ENCODE measurements around the gene KCNF1. TPM values are rescaled to one million over a fixed set of nuclear protein-coding genes. Genes with fewer than 3 reads are reported as not detected.

KCNF1 gene
- total and polyA plus RNA-seq, 2 of the 8 experiments (the other 6 are each of a cell fraction or from before 2014, with no cell fraction given) = 0.48 to 1.5 TPM

- 81% methylated on average over 4 of the region's 10 CpGs; no CpG with 5 or more reads in 1 of the 2 experiments for WGBS, 2 experiments (ENCODE audit: extremely low coverage in 1 of 2, insufficient coverage in 1 of 2, insufficient read length in 1 of 2, insufficient replicate concordance in 2 of 2, low coverage in 1 of 2, low lambda C conversion rate in 2 of 2, missing lambda C conversion rate in 1 of 2)
- Histone ChIP-seq H4K91ac (replicated peaks; ENCODE audit: insufficient read length, low read length) (peak overlapping the region; percentile 46), H2AFZ (ENCODE audit: low read length) (0 out of 2 replicates have a peak overlapping the region, but pooled peaks have one; percentile 79), H4K8ac (ENCODE audit: extremely low read depth, insufficient read depth, low read length) (no peak overlapping the region), H2BK15ac (ENCODE audit: low read length) (0 out of 2 replicates have a peak overlapping the region, but pooled peaks have one; percentile 46), H2BK5ac (ENCODE audit: low read depth, low read length) (no peak overlapping the region), H3K36me3 (ENCODE audit: control insufficient read depth in 2 of 4, insufficient read depth in 4 of 4, low read length in 3 of 4) (no peaks in the 10 kb centered on the region; a peak in 1 of 8 replicates), H3K4me1 (replicated peaks in 1 of 4; ENCODE audit: control insufficient read depth in 3 of 4, insufficient read depth in 4 of 4, low read length in 3 of 4) (peaks cover 0 to 28% (median 18%) of the 10 kb centered on the region in 4 experiments; a peak in 6 of 7 replicates), H2BK120ac (replicated peaks; ENCODE audit: low read depth, low read length) (no peak overlapping the region), H3K79me2 (ENCODE audit: control insufficient read depth in 1 of 2, insufficient read depth in 2 of 2, low read length in 2 of 2) (no peaks in the 10 kb centered on the region), H3K9me3 (ENCODE audit: insufficient read depth in 2 of 2, low read depth in 1 of 2, low read length in 1 of 2) (peaks cover 0 to 4% of the 10 kb centered on the region in 2 experiments; a peak in 1 of 4 replicates), H3K9ac (replicated peaks in 1 of 4; ENCODE audit: extremely low read depth in 1 of 4, low read depth in 3 of 4, low read length in 3 of 4) (no peak overlapping the region), H3K14ac (ENCODE audit: insufficient read length) (no peak overlapping the region), H3K4me2 (ENCODE audit: insufficient read depth in 1 of 2, low read depth in 2 of 2, low read length in 2 of 2) (no peak overlapping the region), H3K27ac (ENCODE audit: low read depth, low read length) (no peak overlapping the region), H3K18ac (ENCODE audit: extremely low read depth, low read length) (peak overlapping the region; percentile 32; the same call in 1 of the 2 replicates), H4K20me1 (replicated peaks in 1 of 2; ENCODE audit: control insufficient read depth in 1 of 2, insufficient read depth in 2 of 2, low read length in 2 of 2) (peaks cover 3 to 5% of the 10 kb centered on the region in 2 experiments), H2AK5ac (ENCODE audit: low read depth, low read length) (no peak overlapping the region), H4K5ac (ENCODE audit: insufficient read length, low read depth, low read length) (no peak overlapping the region), H3K79me1 (ENCODE audit: low read depth, low read length) (no peaks in the 10 kb centered on the region), H3K27me3 (replicated peaks in 1 of 4; ENCODE audit: control insufficient read depth in 3 of 4, extremely low read depth in 1 of 4, insufficient read depth in 3 of 4, low read length in 3 of 4) (peaks cover 13 to 41% (median 29%) of the 10 kb centered on the region in 4 experiments; a peak in 6 of 7 replicates), H3K56ac (replicated peaks; ENCODE audit: insufficient read length, low read depth, low read length) (no peak overlapping the region), H3K23me2 (ENCODE audit: low read depth, low read length) (peaks cover 10% of the 10 kb centered on the region; the same call in 1 of the 2 replicates), H3K4me3 (ENCODE audit: extremely low read depth in 1 of 4, insufficient read depth in 2 of 4, low read depth in 3 of 4, low read length in 4 of 4) (no peak overlapping the region), H2BK20ac (ENCODE audit: low read length) (no peak overlapping the region), H3K4ac (replicated peaks; ENCODE audit: insufficient read length, low read depth, low read length) (no peak overlapping the region), H2BK12ac (ENCODE audit: low read depth, low read length) (no peak overlapping the region), H3K23ac (ENCODE audit: insufficient read length) (no peak overlapping the region)
- TF ChIP-seq NANOG (IDR thresholded peaks at IDR 0.05; ENCODE audit: insufficient read depth, low read depth, low read length, poor library complexity, severe bottlenecking) (no peak), POU5F1 (IDR thresholded peaks at IDR 0.05; ENCODE audit: low read depth, low read length) (no peak), SRF (IDR thresholded peaks at IDR 0.05; ENCODE audit: low read depth, low read length) (no peak), BRCA1 (IDR thresholded peaks at IDR 0.05; ENCODE audit: low read depth, low read length) (no peak), SP2 (IDR thresholded peaks at IDR 0.05; ENCODE audit: low read length) (no peak), TEAD4 (IDR thresholded peaks at IDR 0.05; ENCODE audit: low read depth, low read length) (no peak), USF2 (IDR thresholded peaks at IDR 0.05; ENCODE audit: low read length) (no peak), SIX5 (IDR thresholded peaks at IDR 0.05; ENCODE audit: low read depth, low read length) (no peak), JUND (IDR thresholded peaks at IDR 0.05; ENCODE audit: low read length) (no peak), SP4 (IDR thresholded peaks at IDR 0.05; ENCODE audit: low read length) (no peak)
- ChIA-PET CTCF (ENCODE audit: partially characterized antibody) (interaction anchor here (0.9 to 13.4 kb wide), 13 partner anchors 9 to 208 kb away, joined by 3 to 234 read pairs (median 4); no protein-coding TSS in a partner anchor), POLR2A (ENCODE audit: partially characterized antibody) (no interaction called here)
- no peak for FAIRE-seq
- no peak for DNase-seq (ENCODE audit: low read depth in 1 of 2, low spot score in 2 of 2)
These were observed 4.1 kb downstream of the KCNF1 start for GRCh38 chr2:10915731-10916276.
